IMR-90 (cell line): ENCODE measurements around the gene NUP210. TPM values are rescaled to one million over a fixed set of nuclear protein-coding genes. Genes with fewer than 3 reads are reported as not detected.

Experiments used
- ATAC-seq: fragments of 200-7000 bp; cut with Tn5 transposase; 2 replicates; pipeline ENCODE4 v1.9.1; 2020; ENCODE audit warnings: low read depth, mild to moderate bottlenecking, moderate library complexity
- BruUV-seq: library from RNA; stranded (reverse); fragments of 400-500 nt; replicated peaks from 2 replicates; lab custom pipeline; 2021; lab: Mats Ljungman, UMichigan
- CTCF ChIA-PET: fragments of 300-600 bp; formaldehyde crosslinking; extraction: SDS; loops from one replicate; lab custom pipeline; 2021; ENCODE audit warnings: antibody characterized with exemption; lab: Yijun Ruan, JAX
- POLR2A ChIA-PET: fragments of 300-600 bp; sonication (Branson Sonifier 250); formaldehyde crosslinking; loops from one replicate; lab custom pipeline; 2022; ENCODE audit warnings: antibody characterized with exemption; ENCODE audit not compliant: unreplicated experiment; lab: Charles Lee
- DNase-seq: peaks from one replicate; pipeline ENCODE4 v3.0.0; 2013
- H2AFZ ChIP-seq: replicated peaks from 2 replicates; pipeline ENCODE3; 2013; ENCODE audit warnings: low read length, mild to moderate bottlenecking; ENCODE audit not compliant: poor library complexity
- H2AK5ac ChIP-seq: 2 replicates; pipeline ENCODE4 v1.6.1; 2013; ENCODE audit warnings: low read depth, low read length, inconsistent platforms
- H2AK9ac ChIP-seq: replicated peaks from 2 replicates; pipeline ENCODE3; 2013; ENCODE audit warnings: mild to moderate bottlenecking, low read depth, low read length, moderate library complexity; ENCODE audit not compliant: poor library complexity
- H2BK120ac ChIP-seq: 2 replicates; pipeline ENCODE4 v1.6.1; 2013; ENCODE audit warnings: low read depth, low read length, inconsistent platforms
- H2BK15ac ChIP-seq: 3 replicates; pipeline ENCODE4 v1.6.1; 2013; ENCODE audit warnings: low read depth, low read length, inconsistent platforms
- H2BK20ac ChIP-seq: 2 replicates; pipeline ENCODE4 v1.6.1; 2013; ENCODE audit warnings: low read depth, mild to moderate bottlenecking, inconsistent platforms, low read length, moderate library complexity
- H2BK5ac ChIP-seq: 2 replicates; pipeline ENCODE4 v1.6.1; 2013; ENCODE audit warnings: mild to moderate bottlenecking, low read depth, low read length, inconsistent platforms; ENCODE audit not compliant: poor library complexity, severe bottlenecking
- H3K14ac ChIP-seq: replicated peaks from 2 replicates; pipeline ENCODE4 v1.6.1; 2013; ENCODE audit warnings: low read depth, low read length, inconsistent platforms
- H3K18ac ChIP-seq: 2 replicates; pipeline ENCODE4 v1.6.1; 2013; ENCODE audit warnings: low read depth, low read length, control low read depth
- H3K23ac ChIP-seq: 2 replicates; pipeline ENCODE4 v1.6.1; 2013; ENCODE audit warnings: low read depth, low read length, inconsistent platforms
- H3K27ac ChIP-seq: 2 replicates; pipeline ENCODE4 v1.5.1; 2013; ENCODE audit warnings: mild to moderate bottlenecking, control low read depth, low read length; ENCODE audit not compliant: insufficient read depth
- H3K27me3 ChIP-seq: 2 replicates; pipeline ENCODE4 v1.6.1; 2013; ENCODE audit warnings: low read length; ENCODE audit not compliant: control insufficient read depth, insufficient read depth
- H3K36me3 ChIP-seq: 2 replicates; pipeline ENCODE4 v1.6.1; 2013; ENCODE audit warnings: low read length, mixed read lengths; ENCODE audit not compliant: control insufficient read depth, insufficient read depth
- H3K4ac ChIP-seq: 2 replicates; pipeline ENCODE4 v1.6.1; 2013; ENCODE audit warnings: low read depth, low read length, inconsistent platforms
- H3K4me1 ChIP-seq: 2 replicates; pipeline ENCODE4 v1.6.1; 2013; ENCODE audit warnings: low read length, mixed read lengths; ENCODE audit not compliant: control insufficient read depth, insufficient read depth
- H3K4me2 ChIP-seq: 2 replicates; pipeline ENCODE4 v1.6.1; 2013; ENCODE audit warnings: low read depth, mild to moderate bottlenecking, control low read depth, low read length, moderate library complexity
- H3K4me3 ChIP-seq: 2 replicates; pipeline ENCODE4 v1.5.1; 2013; ENCODE audit warnings: low read depth, mild to moderate bottlenecking, control low read depth, low read length, moderate library complexity; ENCODE audit not compliant: insufficient read depth
- H3K56ac ChIP-seq: 2 replicates; pipeline ENCODE4 v1.6.1; 2013; ENCODE audit warnings: low read length, inconsistent platforms; ENCODE audit not compliant: insufficient read depth; ENCODE audit errors: extremely low read depth
- H3K79me1 ChIP-seq, 2 experiments: 2 replicates each; pipeline ENCODE4 v1.6.1; 2013; ENCODE audit warnings: low read length in 2 of 2, inconsistent platforms in 1 of 2, low read depth in 1 of 2
- H3K9ac ChIP-seq: 2 replicates; pipeline ENCODE4 v1.6.1; 2013; ENCODE audit warnings: low read depth, low read length, control low read depth
- H3K9me1 ChIP-seq: 2 replicates; pipeline ENCODE4 v1.6.1; 2013; ENCODE audit warnings: low read length, inconsistent platforms; ENCODE audit not compliant: insufficient read depth
- H3K9me3 ChIP-seq: 2 replicates; pipeline ENCODE4 v1.6.1; 2013; ENCODE audit warnings: low read length; ENCODE audit not compliant: control insufficient read depth, insufficient read depth
- H4K20me1 ChIP-seq: 2 replicates; pipeline ENCODE4 v1.6.1; 2013; ENCODE audit warnings: low read length, inconsistent platforms; ENCODE audit not compliant: insufficient read depth
- H4K5ac ChIP-seq: 2 replicates; pipeline ENCODE4 v1.6.1; 2013; ENCODE audit warnings: mild to moderate bottlenecking, low read depth, low read length, control low read depth
- H4K8ac ChIP-seq, 2 experiments: 2 replicates each; pipeline ENCODE4 v1.6.1; 2013; ENCODE audit warnings: low read depth in 2 of 2, low read length in 2 of 2, control low read depth in 1 of 2, inconsistent platforms in 1 of 2
- H4K91ac ChIP-seq: 2 replicates; pipeline ENCODE4 v1.6.1; 2013; ENCODE audit warnings: low read depth, low read length, inconsistent platforms; ENCODE audit not compliant: insufficient read depth
- BHLHE40 ChIP-seq: fragments of 150-350 bp; IDR thresholded peaks from 2 replicates; pipeline ENCODE4 v1.6.1; 2016; ENCODE audit warnings: mild to moderate bottlenecking, low read depth, low read length
- CEBPB ChIP-seq: IDR thresholded peaks from 2 replicates; pipeline ENCODE4 v1.6.1; 2012; ENCODE audit warnings: low read depth, low read length, improper control_type of control experiment
- CHD1 ChIP-seq: IDR thresholded peaks from 2 replicates; pipeline ENCODE4 v1.6.1; 2012; ENCODE audit warnings: low read depth, low read length, improper control_type of control experiment
- ELK1 ChIP-seq: fragments of 150-350 bp; IDR thresholded peaks from 2 replicates; pipeline ENCODE4 v1.6.1; 2016; ENCODE audit warnings: low read depth, mild to moderate bottlenecking, low read length, moderate library complexity, borderline replicate concordance
- FOS ChIP-seq: fragments of 150-350 bp; IDR thresholded peaks from 2 replicates; pipeline ENCODE4 v1.6.1; 2016; ENCODE audit warnings: low read depth, low read length
- MAFK ChIP-seq: IDR thresholded peaks from 2 replicates; pipeline ENCODE4 v1.6.1; 2012; ENCODE audit warnings: low read depth, low read length, improper control_type of control experiment
- MAZ ChIP-seq: IDR thresholded peaks from 2 replicates; pipeline ENCODE4 v1.6.1; 2012; ENCODE audit warnings: low read depth, mild to moderate bottlenecking, low read length, improper control_type of control experiment, moderate library complexity, borderline replicate concordance
- MXI1 ChIP-seq: IDR thresholded peaks from 2 replicates; pipeline ENCODE4 v1.6.1; 2012; ENCODE audit warnings: low read depth, mild to moderate bottlenecking, low read length, moderate library complexity, borderline replicate concordance
- NFE2L2 ChIP-seq: fragments of 150-350 bp; IDR thresholded peaks from 2 replicates; pipeline ENCODE4 v1.6.1; 2016; ENCODE audit warnings: low read depth, mild to moderate bottlenecking, low read length
- POLR2A ChIP-seq: IDR thresholded peaks from 2 replicates; pipeline ENCODE4 v1.6.1; 2012; ENCODE audit warnings: mild to moderate bottlenecking, low read depth, low read length
- RAD21 ChIP-seq: IDR thresholded peaks from 2 replicates; pipeline ENCODE4 v1.6.1; 2012; ENCODE audit warnings: low read length, improper control_type of control experiment
- RCOR1 ChIP-seq: IDR thresholded peaks from 2 replicates; pipeline ENCODE4 v1.6.1; 2012; ENCODE audit warnings: mild to moderate bottlenecking, low read length, improper control_type of control experiment; ENCODE audit not compliant: insufficient replicate concordance
- RFX5 ChIP-seq: IDR thresholded peaks from 2 replicates; pipeline ENCODE4 v1.8.0; 2012; ENCODE audit warnings: low read depth, mild to moderate bottlenecking, low read length, moderate library complexity
- SMC3 ChIP-seq: fragments of 150-350 bp; IDR thresholded peaks from 2 replicates; pipeline ENCODE4 v1.6.1; 2016; ENCODE audit warnings: low read depth, mild to moderate bottlenecking, antibody characterized with exemption, low read length, moderate library complexity
- WGBS, 2 experiments: methylation state at CpG; one replicate each; pipeline versions ENCODE4 v1.1.5 to v1.1.7; 2013; ENCODE audit warnings: missing lambda C conversion rate in 2 of 2; ENCODE audit not compliant: insufficient read length in 1 of 2; ENCODE audit errors: extremely low coverage in 2 of 2; 5-methylcytosine and 5-hydroxymethylcytosine counted together
- dilution Hi-C: fragments of 300-500 bp; cut with HindIII; formaldehyde crosslinking; loops from one replicate; pipeline ENCODE4 v1.14.3; 2018; ENCODE audit warnings: low sequenced_read_pairs; ENCODE audit not compliant: unreplicated experiment
- in situ Hi-C: fragments of 300-500 bp; cut with MboI; formaldehyde crosslinking; loops from 3 replicates; pipeline ENCODE4 v1.14.3; 2019; ENCODE audit warnings: low sequenced_read_pairs, inconsistent platforms, mixed read lengths
- intact Hi-C: fragments of 100-400 bp; cut with micrococcal nuclease; formaldehyde crosslinking; loops from 2 replicates; pipeline ENCODE4 v1.10.0; 2022
- polyA plus RNA-seq, 3 experiments: library from polyadenylated mRNA; depleted of rRNA; stranded (reverse); fragments of >200 nt; gene quantifications; 2 replicates each; pipeline ENCODE4 v1.2.3, GENCODE V29; 2012; ENCODE audit warnings: low replicate concordance in 1 of 3
- total RNA-seq: library from RNA; depleted of rRNA; stranded (reverse); fragments of >200 nt; gene quantifications from 2 replicates; pipeline ENCODE4 v1.2.3, GENCODE V29; 2012
- TF ChIP-seq, protein P1 (sequence below): fragments of 150-350 bp; IDR thresholded peaks from 2 replicates; pipeline ENCODE4 v1.6.1; 2017; ENCODE audit warnings: mild to moderate bottlenecking, antibody characterized with exemption, low read length, low read depth
- TF ChIP-seq, protein P2 (sequence below): conservative IDR thresholded peaks from 2 replicates; pipeline ENCODE4 v1.5.1; 2012; ENCODE audit warnings: mild to moderate bottlenecking, low read depth, low read length, improper control_type of control experiment

The NUP210 gene
- total and polyA plus RNA-seq, 2 of the 4 experiments (the other 2 are of a cell fraction) = under 0.01 to 0.03 TPM

- Histone ChIP-seq H3K27ac (no peak overlapping the region), H3K79me1 (no peaks in the 10 kb centered on the region), H3K36me3 (no peaks in the 10 kb centered on the region), H4K5ac (no peak overlapping the region), H3K18ac (no peak overlapping the region), H2BK15ac (no peak overlapping the region), H3K9ac (no peak overlapping the region), H3K4me3 (no peak overlapping the region), H2BK5ac (no peak overlapping the region), H3K23ac (no peak overlapping the region), H3K27me3 (peaks cover 30% of the 10 kb centered on the region), H2AFZ (no peak overlapping the region), H2AK5ac (no peak overlapping the region), H3K9me1 (no peaks in the 10 kb centered on the region), H4K91ac (no peak overlapping the region), H2AK9ac (no peak overlapping the region), H2BK120ac (no peak overlapping the region), H3K14ac (no peak overlapping the region), H3K4me1 (no peaks in the 10 kb centered on the region), H2BK20ac (no peak overlapping the region), H4K8ac (no peak overlapping the region), H3K56ac (no peak overlapping the region), H3K4ac (no peak overlapping the region), H4K20me1 (no peaks in the 10 kb centered on the region), H3K9me3 (no peaks in the 10 kb centered on the region), H3K4me2 (no peak overlapping the region)
- in situ Hi-C loops = no loop called here
- TF ChIP-seq, protein P1, sequence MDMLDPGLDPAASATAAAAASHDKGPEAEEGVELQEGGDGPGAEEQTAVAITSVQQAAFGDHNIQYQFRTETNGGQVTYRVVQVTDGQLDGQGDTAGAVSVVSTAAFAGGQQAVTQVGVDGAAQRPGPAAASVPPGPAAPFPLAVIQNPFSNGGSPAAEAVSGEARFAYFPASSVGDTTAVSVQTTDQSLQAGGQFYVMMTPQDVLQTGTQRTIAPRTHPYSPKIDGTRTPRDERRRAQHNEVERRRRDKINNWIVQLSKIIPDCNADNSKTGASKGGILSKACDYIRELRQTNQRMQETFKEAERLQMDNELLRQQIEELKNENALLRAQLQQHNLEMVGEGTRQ = no peak
- TF ChIP-seq RCOR1 = no peak
- TF ChIP-seq RFX5 = no peak
- no peak for TF ChIP-seq MXI1
- TF ChIP-seq, protein P2, sequence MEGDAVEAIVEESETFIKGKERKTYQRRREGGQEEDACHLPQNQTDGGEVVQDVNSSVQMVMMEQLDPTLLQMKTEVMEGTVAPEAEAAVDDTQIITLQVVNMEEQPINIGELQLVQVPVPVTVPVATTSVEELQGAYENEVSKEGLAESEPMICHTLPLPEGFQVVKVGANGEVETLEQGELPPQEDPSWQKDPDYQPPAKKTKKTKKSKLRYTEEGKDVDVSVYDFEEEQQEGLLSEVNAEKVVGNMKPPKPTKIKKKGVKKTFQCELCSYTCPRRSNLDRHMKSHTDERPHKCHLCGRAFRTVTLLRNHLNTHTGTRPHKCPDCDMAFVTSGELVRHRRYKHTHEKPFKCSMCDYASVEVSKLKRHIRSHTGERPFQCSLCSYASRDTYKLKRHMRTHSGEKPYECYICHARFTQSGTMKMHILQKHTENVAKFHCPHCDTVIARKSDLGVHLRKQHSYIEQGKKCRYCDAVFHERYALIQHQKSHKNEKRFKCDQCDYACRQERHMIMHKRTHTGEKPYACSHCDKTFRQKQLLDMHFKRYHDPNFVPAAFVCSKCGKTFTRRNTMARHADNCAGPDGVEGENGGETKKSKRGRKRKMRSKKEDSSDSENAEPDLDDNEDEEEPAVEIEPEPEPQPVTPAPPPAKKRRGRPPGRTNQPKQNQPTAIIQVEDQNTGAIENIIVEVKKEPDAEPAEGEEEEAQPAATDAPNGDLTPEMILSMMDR = no peak
- TF ChIP-seq ELK1 = no peak
- no peak for TF ChIP-seq CEBPB
- no peak for TF ChIP-seq MAZ
- TF ChIP-seq RAD21 = no peak
- no peak for TF ChIP-seq POLR2A
- no peak for TF ChIP-seq CHD1
- no peak for TF ChIP-seq FOS
- TF ChIP-seq SMC3 = no peak
- TF ChIP-seq MAFK = no peak
- TF ChIP-seq NFE2L2 = no peak
- TF ChIP-seq BHLHE40 = no peak
- CTCF ChIA-PET = no interaction called here
- POLR2A ChIA-PET = no interaction called here
- no CpG with 5 or more reads among the region's 8 CpGs for WGBS, 2 experiments
- DNase-seq (no peak), ATAC-seq (no peak)
- dilution Hi-C loops = no loop called here
- BruUV-seq = no TSS peak
- intact Hi-C loops = no loop called here
Observed at GRCh38 chr3:13332158-13332557, 88.0 kb downstream of the NUP210 start.
